H9 (cell line): ENCODE results near the gene CTDSPL. TPM values are rescaled to one million over a fixed set of nuclear protein-coding genes. Genes with fewer than 3 reads are reported as not detected.
A peak's percentile ranks its signal among the peaks of the same experiment; 100 is the strongest.

Experiments used
- DNase-seq: peaks from one replicate; pipeline ENCODE4 v3.0.0-alpha.2; 2017
- H2AFZ ChIP-seq: one replicate; pipeline ENCODE4 v1.6.1; 2013; ENCODE audit warnings: mild to moderate bottlenecking, low read length, control low read depth, moderate library complexity
- H2AK5ac ChIP-seq: 2 replicates; pipeline ENCODE4 v1.6.1; 2013; ENCODE audit warnings: low read length, control low read depth, mixed read lengths; ENCODE audit not compliant: insufficient read length
- H2BK120ac ChIP-seq: one replicate; pipeline ENCODE4 v1.6.1; 2013; ENCODE audit warnings: low read depth, mild to moderate bottlenecking, low read length, control low read depth, inconsistent platforms; ENCODE audit not compliant: poor library complexity, severe bottlenecking
- H2BK12ac ChIP-seq: 2 replicates; pipeline ENCODE4 v1.6.1; 2013; ENCODE audit warnings: low read length, control low read depth, mixed read lengths, low read depth; ENCODE audit not compliant: insufficient read length
- H2BK15ac ChIP-seq: 2 replicates; pipeline ENCODE4 v1.6.1; 2013; ENCODE audit warnings: low read depth, low read length, control low read depth
- H2BK20ac ChIP-seq: one replicate; pipeline ENCODE4 v1.6.1; 2013; ENCODE audit warnings: low read depth, mild to moderate bottlenecking, low read length, control low read depth, inconsistent platforms; ENCODE audit not compliant: poor library complexity, severe bottlenecking
- H2BK5ac ChIP-seq: 2 replicates; pipeline ENCODE4 v1.6.1; 2013; ENCODE audit warnings: low read length, control low read depth, mixed read lengths; ENCODE audit not compliant: insufficient read length
- H3K14ac ChIP-seq: 2 replicates; pipeline ENCODE4 v1.6.1; 2013; ENCODE audit warnings: low read length, control low read depth; ENCODE audit not compliant: insufficient read depth
- H3K18ac ChIP-seq: 2 replicates; pipeline ENCODE4 v1.6.1; 2013; ENCODE audit warnings: low read depth, mild to moderate bottlenecking, mixed read lengths, low read length, control low read depth; ENCODE audit not compliant: insufficient read length
- H3K23ac ChIP-seq: 2 replicates; pipeline ENCODE4 v1.6.1; 2013; ENCODE audit warnings: low read length, control low read depth, mixed read lengths, low read depth; ENCODE audit not compliant: insufficient read length
- H3K23me2 ChIP-seq: 2 replicates; pipeline ENCODE4 v1.6.1; 2013; ENCODE audit warnings: low read depth, mild to moderate bottlenecking, mixed read lengths, low read length, control low read depth; ENCODE audit not compliant: insufficient read length, poor library complexity, severe bottlenecking
- H3K27ac ChIP-seq: 2 replicates; pipeline ENCODE4 v1.5.1; 2013; ENCODE audit warnings: low read length, control low read depth, mixed read lengths, low read depth; ENCODE audit not compliant: insufficient read length
- H3K27me3 ChIP-seq: 2 replicates; pipeline ENCODE4 v1.6.1; 2013; ENCODE audit warnings: low read length, control low read depth, inconsistent platforms; ENCODE audit not compliant: insufficient read depth
- H3K4ac ChIP-seq: 2 replicates; pipeline ENCODE4 v1.6.1; 2013; ENCODE audit warnings: low read depth, mild to moderate bottlenecking, control low read depth, inconsistent platforms, low read length, moderate library complexity
- H3K4me1 ChIP-seq: 2 replicates; pipeline ENCODE4 v1.6.1; 2013; ENCODE audit warnings: low read length, control low read depth, inconsistent platforms; ENCODE audit not compliant: insufficient read depth
- H3K4me2 ChIP-seq: 2 replicates; pipeline ENCODE4 v1.6.1; 2013; ENCODE audit warnings: low read length, control low read depth, mixed read lengths; ENCODE audit not compliant: insufficient read length, insufficient read depth
- H3K56ac ChIP-seq: 2 replicates; pipeline ENCODE4 v1.6.1; 2013; ENCODE audit warnings: low read depth, mild to moderate bottlenecking, mixed read lengths, low read length, control low read depth; ENCODE audit not compliant: insufficient read length
- H3K79me1 ChIP-seq: 2 replicates; pipeline ENCODE4 v1.6.1; 2013; ENCODE audit warnings: low read depth, mild to moderate bottlenecking, moderate library complexity, low read length, control low read depth, inconsistent platforms; ENCODE audit not compliant: insufficient read depth, poor library complexity, severe bottlenecking
- H3K79me2 ChIP-seq: 2 replicates; pipeline ENCODE4 v1.6.1; 2013; ENCODE audit warnings: low read length, control low read depth, inconsistent platforms; ENCODE audit not compliant: insufficient read depth
- H3K9ac ChIP-seq: 2 replicates; pipeline ENCODE4 v1.6.1; 2013; ENCODE audit warnings: low read length, control low read depth, mixed read lengths; ENCODE audit not compliant: insufficient read length; ENCODE audit errors: extremely low read depth
- H3K9me3 ChIP-seq: one replicate; pipeline ENCODE4 v1.6.1; 2013; ENCODE audit warnings: low read depth, low read length, inconsistent platforms; ENCODE audit not compliant: control insufficient read depth
- H3T11ph ChIP-seq: one replicate; pipeline ENCODE4 v1.6.1; 2013; ENCODE audit warnings: mild to moderate bottlenecking, low read length, control low read depth, inconsistent platforms
- H4K20me1 ChIP-seq: one replicate; pipeline ENCODE4 v1.6.1; 2013; ENCODE audit not compliant: control insufficient read depth, insufficient read length, insufficient read depth
- H4K5ac ChIP-seq: 2 replicates; pipeline ENCODE4 v1.6.1; 2013; ENCODE audit warnings: low read depth, mild to moderate bottlenecking, mixed read lengths, low read length, control low read depth; ENCODE audit not compliant: insufficient read length
- H4K8ac ChIP-seq: replicated peaks from 2 replicates; pipeline ENCODE4 v1.6.1; 2013; ENCODE audit warnings: low read length, control low read depth, mixed read lengths, low read depth; ENCODE audit not compliant: insufficient read length
- H4K91ac ChIP-seq: 2 replicates; pipeline ENCODE4 v1.6.1; 2013; ENCODE audit warnings: low read depth, mild to moderate bottlenecking, moderate library complexity, mixed read lengths, low read length, control low read depth; ENCODE audit not compliant: insufficient read length
- H3K27ac Mint-ChIP-seq, 3 experiments: 2 replicates in 2 of 3; 3 replicates in 1 of 3; pipeline ENCODE4 v1.8.0; 2020 to 2021; ENCODE audit warnings: mixed read lengths in 3 of 3, mild to moderate bottlenecking in 1 of 3, moderate library complexity in 1 of 3
- H3K27me3 Mint-ChIP-seq: 2 replicates; pipeline ENCODE4 v1.8.0; 2021; ENCODE audit warnings: low read depth, mild to moderate bottlenecking, moderate library complexity, mixed read lengths
- H3K36me3 Mint-ChIP-seq, 3 experiments: 2 replicates in 2 of 3; 3 replicates in 1 of 3; pipeline ENCODE4 v1.8.0; 2020 to 2021; ENCODE audit warnings: low read depth in 3 of 3, mixed read lengths in 3 of 3; ENCODE audit not compliant: insufficient read depth in 1 of 3
- H3K4me1 Mint-ChIP-seq, 2 experiments: 2 replicates each; pipeline ENCODE4 v1.8.0; 2020; ENCODE audit warnings: mixed read lengths in 2 of 2
- H3K4me3 Mint-ChIP-seq, 2 experiments: 2 replicates in 1 of 2; 3 replicates in 1 of 2; pipeline ENCODE4 v1.8.0; 2020 to 2021; ENCODE audit warnings: mild to moderate bottlenecking in 2 of 2, mixed read lengths in 2 of 2, moderate library complexity in 1 of 2
- H3K9me3 Mint-ChIP-seq, 2 experiments: 2 replicates in 1 of 2; 3 replicates in 1 of 2; pipeline ENCODE4 v1.8.0; 2020; ENCODE audit warnings: mild to moderate bottlenecking in 2 of 2, mixed read lengths in 2 of 2, moderate library complexity in 1 of 2
- CTCF ChIP-seq: fragments of 200-600 bp; sonication (generic); conservative IDR thresholded peaks from 3 replicates; pipeline ENCODE4 v1.8.0; 2021; ENCODE audit warnings: antibody characterized with exemption, mild to moderate bottlenecking
- WGBS: extraction: QIAGEN DNeasy Blood & Tissue Kit; methylation state at CpG from one replicate; pipeline ENCODE4 v1.1.7; 2013; ENCODE audit warnings: missing lambda C conversion rate, low lambda C conversion rate, mixed read lengths; ENCODE audit not compliant: insufficient read length; ENCODE audit errors: extremely low coverage; 5-methylcytosine and 5-hydroxymethylcytosine counted together
- total RNA-seq: library from RNA; stranded (reverse); gene quantifications from 2 replicates; pipeline ENCODE4 v1.2.1, GENCODE V29; 2021

CTDSPL gene
- total RNA-seq, 1 experiment from 2014 or later, result 20.8 TPM

GRCh38 chr3:37990527-37990926, 128.8 kb downstream of the CTDSPL start, which contains the start of gene VILL:
Gene VILL (plus strand): TSS chr3:37990786. CDS start chr3:37993673, 2,887 bp downstream.
- Histone ChIP-seq H2BK20ac (no peak within 1 kb of the TSS), H3T11ph (no peak within 1 kb of the TSS), H3K23me2 (no peaks in the 10 kb centered on the region), H4K8ac (no peak within 1 kb of the TSS), H3K4me1 (no peaks in the 10 kb centered on the region), H2BK5ac (no peak within 1 kb of the TSS), H2AFZ (no peak within 1 kb of the TSS), H3K9me3 (no peaks in the 10 kb centered on the region), H3K56ac (no peak within 1 kb of the TSS), H3K4me2 (no peak within 1 kb of the TSS), H4K5ac (no peak within 1 kb of the TSS), H3K18ac (no peak within 1 kb of the TSS), H2BK12ac (no peak within 1 kb of the TSS), H4K91ac (no peak within 1 kb of the TSS), H3K27ac (no peak within 1 kb of the TSS), H3K14ac (no peak within 1 kb of the TSS), H3K27me3 (no peaks in the 10 kb centered on the region), H3K9ac (no peak within 1 kb of the TSS), H3K79me1 (no peaks in the 10 kb centered on the region), H3K23ac (no peak within 1 kb of the TSS), H2BK15ac (no peak within 1 kb of the TSS), H2BK120ac (no peak within 1 kb of the TSS), H2AK5ac (no peak within 1 kb of the TSS), H3K4ac (no peak within 1 kb of the TSS), H4K20me1 (no peaks in the 10 kb centered on the region), H3K79me2 (no peaks in the 10 kb centered on the region)
- Mint-ChIP-seq H3K4me1 (peaks cover 14 to 39% of the 10 kb centered on the region in 2 experiments), H3K27ac (no peak within 1 kb of the TSS; a peak in 1 of 7 replicates), H3K36me3 (peaks cover 0 to 2% (median 0%) of the 10 kb centered on the region in 3 experiments; a peak in 1 of 7 replicates), H3K27me3 (peaks cover 11% of the 10 kb centered on the region), H3K4me3 (peak within 1 kb of the TSS in 1 of 2 experiments; percentile 36; a peak in 3 of 5 replicates), H3K9me3 (no peaks in the 10 kb centered on the region)
- no CpG with 5 or more reads among the region's 10 CpGs for WGBS
- no peak for DNase-seq
- no peak for TF ChIP-seq CTCF
